Skeletal muscle tissue (tissue), 4 donors: ENCODE measurements around the gene PNPO. TPM values are rescaled to one million over a fixed set of nuclear protein-coding genes. Genes with fewer than 3 reads are reported as not detected.
"Not testable (repeated sequence)": the region's sequence is repeated elsewhere in the genome, so short reads cannot be mapped to it uniquely, and the experiment has no call there.

Source experiments
- H3K27ac ChIP-seq: one replicate; pipeline ENCODE4 v1.7.0; 2013; ENCODE audit warnings: mild to moderate bottlenecking, low read depth, low read length, inconsistent platforms
- H3K27me3 ChIP-seq, 3 donors: one replicate each; pipeline ENCODE4 v1.7.0; 2013; ENCODE audit warnings: low read length in 3 of 3; ENCODE audit not compliant: control insufficient read depth in 3 of 3, insufficient read depth in 3 of 3
- H3K36me3 ChIP-seq, 3 donors: one replicate each; pipeline ENCODE4 v1.7.0; 2013; ENCODE audit warnings: low read length in 3 of 3; ENCODE audit not compliant: control insufficient read depth in 3 of 3, insufficient read depth in 3 of 3
- H3K4me1 ChIP-seq, 3 donors: one replicate each; pipeline ENCODE4 v1.7.0; 2013; ENCODE audit warnings: low read length in 3 of 3, mild to moderate bottlenecking in 3 of 3; ENCODE audit not compliant: control insufficient read depth in 3 of 3, insufficient read depth in 3 of 3
- H3K4me3 ChIP-seq, 3 donors: one replicate each; pipeline ENCODE4 v1.7.0; 2013; ENCODE audit warnings: low read length in 3 of 3
- H3K9ac ChIP-seq, 3 donors: one replicate each; pipeline ENCODE4 v1.7.0; 2013; ENCODE audit warnings: low read length in 3 of 3, mild to moderate bottlenecking in 3 of 3, moderate library complexity in 2 of 3, low read depth in 1 of 3
- H3K9me3 ChIP-seq, 3 donors: one replicate each; pipeline ENCODE4 v1.7.0; 2013; ENCODE audit warnings: low read length in 3 of 3; ENCODE audit not compliant: control insufficient read depth in 3 of 3
- total RNA-seq: library from RNA; depleted of rRNA; stranded (reverse); fragments of >200 nt; gene quantifications from one replicate; pipeline ENCODE4 v1.2.3, GENCODE V29; 2014
- donor health status: Osteomylitis.

PNPO gene
- total RNA-seq, 1 donor from 2014 or later, result 12.0 TPM

DNA sequence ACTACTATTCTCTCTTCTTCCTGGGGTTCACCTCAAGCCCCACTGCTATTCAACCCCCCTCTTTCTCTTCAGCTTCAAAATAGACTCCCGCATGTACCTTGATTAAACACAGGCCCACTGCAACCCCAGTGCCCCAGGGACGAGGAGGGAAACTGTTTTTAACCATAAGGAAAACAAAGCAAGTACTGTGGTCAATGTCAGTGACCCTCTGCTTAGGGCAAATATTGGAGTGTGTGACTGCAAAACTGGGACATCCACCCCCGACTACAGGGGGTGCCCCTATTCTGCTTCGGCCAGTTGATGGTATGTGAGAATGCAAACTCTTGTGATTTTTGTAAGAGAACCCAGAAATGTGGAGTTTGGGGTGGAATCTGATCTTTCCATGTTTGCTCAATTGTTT is 9.5 kb upstream of the PNPO start:
- H3K4me1 ChIP-seq, result peaks cover 4 to 6% (median 4%) of the 10 kb centered on the region in 3 donors
- H3K27ac ChIP-seq, result no peak overlapping the region
- peaks cover 22 to 27% (median 26%) of the 10 kb centered on the region in 3 donors for H3K36me3 ChIP-seq
- H3K27me3 ChIP-seq, result no peaks in the 10 kb centered on the region
- no peaks in the 10 kb centered on the region for H3K9me3 ChIP-seq
- H3K9ac ChIP-seq, result no peak overlapping the region
- no peak overlapping the region for H3K4me3 ChIP-seq

DNA sequence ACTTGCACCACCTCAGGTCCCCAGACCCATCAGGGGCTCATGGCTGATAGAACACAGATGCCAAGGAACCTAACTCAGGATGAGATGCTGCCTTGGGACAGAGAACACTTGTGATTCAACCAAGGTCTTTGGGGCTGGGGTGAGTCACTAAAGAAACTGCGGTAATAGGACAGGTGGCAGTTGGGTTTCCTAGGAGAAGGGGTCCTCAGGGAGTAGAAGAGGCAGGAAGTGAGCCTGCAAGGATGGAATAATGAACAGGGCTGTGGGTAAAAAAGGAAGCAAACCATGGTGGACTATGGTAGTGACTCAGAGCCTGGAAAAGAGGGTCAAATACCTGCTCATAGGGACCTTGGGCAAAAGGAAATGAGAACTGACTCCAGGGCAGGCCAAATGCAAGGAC is 6.5 kb upstream of the PNPO start:
- peaks cover 0 to 2% (median 0%) of the 10 kb centered on the region in 3 donors for H3K4me1 ChIP-seq

DNA sequence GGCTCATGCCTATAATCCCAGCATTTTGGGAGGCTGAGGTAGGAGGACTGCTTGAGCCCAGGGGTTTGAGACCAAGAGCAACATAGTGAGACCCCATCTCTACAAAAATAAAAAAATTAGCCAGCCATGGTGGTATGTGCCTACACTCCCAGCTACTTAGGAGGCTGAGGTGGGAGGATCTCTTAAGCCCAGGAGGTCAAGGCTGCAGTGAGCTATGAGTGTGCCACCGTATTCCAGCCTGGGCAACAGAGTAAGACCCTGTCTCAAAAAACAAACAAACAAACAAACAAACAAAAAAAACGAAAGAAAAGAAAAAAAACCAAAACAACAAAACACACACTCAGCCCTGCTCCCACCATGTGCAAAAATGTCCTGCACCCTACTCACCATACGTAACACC is 5.9 kb upstream of the PNPO start:
- not testable (repeated sequence) for H3K27me3 ChIP-seq, H3K4me3 ChIP-seq, H3K9me3 ChIP-seq, H3K27ac ChIP-seq, H3K36me3 ChIP-seq, H3K4me1 ChIP-seq, H3K9ac ChIP-seq

More for the DNA sequence above, 6.5 kb upstream of the PNPO start:
- Histone ChIP-seq H3K9ac (no peak overlapping the region), H3K9me3 (no peaks in the 10 kb centered on the region), H3K36me3 (peaks cover 2 to 10% (median 9%) of the 10 kb centered on the region in 3 donors), H3K27ac (no peak overlapping the region), H3K27me3 (no peaks in the 10 kb centered on the region), H3K4me3 (no peak overlapping the region)

DNA sequence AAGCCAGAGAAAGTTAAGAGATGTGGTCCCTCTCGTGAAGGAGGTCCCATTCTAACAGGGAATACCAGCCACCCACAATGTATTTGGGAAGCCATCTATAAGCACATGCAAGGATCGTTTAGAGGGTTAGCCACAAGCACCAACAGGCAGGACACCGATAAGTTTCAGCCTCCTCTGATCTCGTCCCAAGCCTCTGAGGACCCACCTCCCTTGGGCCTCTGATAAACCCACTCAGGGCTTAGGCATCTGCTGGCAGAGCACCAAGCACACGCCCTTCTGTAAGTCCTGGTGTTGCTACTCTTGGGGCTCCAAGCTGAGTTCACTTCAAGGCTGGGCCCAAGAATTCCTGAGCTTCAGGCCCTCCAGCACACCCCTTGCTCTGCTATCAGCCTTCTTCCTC is 5.4 kb upstream of the PNPO start:
- Histone ChIP-seq H3K4me3 (no peak overlapping the region), H3K27me3 (no peaks in the 10 kb centered on the region), H3K9ac (no peak overlapping the region), H3K36me3 (peaks cover 0 to 3% (median 2%) of the 10 kb centered on the region in 3 donors), H3K4me1 (peaks cover 3 to 10% (median 3%) of the 10 kb centered on the region in 3 donors), H3K9me3 (no peaks in the 10 kb centered on the region), H3K27ac (no peak overlapping the region)

DNA sequence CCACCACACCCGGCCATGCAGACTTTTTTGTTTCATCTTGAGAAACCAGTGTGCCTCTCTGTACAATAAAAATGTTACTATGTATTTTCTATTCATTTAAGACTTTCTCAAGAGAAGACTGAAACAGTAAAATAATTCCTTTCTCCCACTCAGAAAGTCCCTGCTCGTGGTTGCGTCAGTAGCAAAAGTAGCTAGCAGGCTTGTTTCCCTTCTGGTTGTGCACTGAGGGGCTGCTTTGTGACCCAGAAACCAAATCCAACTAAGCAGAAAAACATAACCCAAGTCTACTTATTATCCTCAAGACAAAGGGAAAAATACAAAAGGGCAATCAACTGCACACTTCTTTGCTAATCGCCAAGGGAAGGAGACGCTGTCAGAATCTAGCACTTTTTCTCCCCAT is 3.4 kb upstream of the PNPO start:
- H3K9me3 ChIP-seq, result no peaks in the 10 kb centered on the region
- no peak overlapping the region for H3K9ac ChIP-seq
- H3K27me3 ChIP-seq, result no peaks in the 10 kb centered on the region
- H3K36me3 ChIP-seq, result peaks cover 0 to 1% (median under 1%) of the 10 kb centered on the region in 3 donors
- H3K4me3 ChIP-seq, result no peak overlapping the region
- peaks cover 13 to 23% (median 14%) of the 10 kb centered on the region in 3 donors for H3K4me1 ChIP-seq
- H3K27ac ChIP-seq, result no peak overlapping the region

DNA sequence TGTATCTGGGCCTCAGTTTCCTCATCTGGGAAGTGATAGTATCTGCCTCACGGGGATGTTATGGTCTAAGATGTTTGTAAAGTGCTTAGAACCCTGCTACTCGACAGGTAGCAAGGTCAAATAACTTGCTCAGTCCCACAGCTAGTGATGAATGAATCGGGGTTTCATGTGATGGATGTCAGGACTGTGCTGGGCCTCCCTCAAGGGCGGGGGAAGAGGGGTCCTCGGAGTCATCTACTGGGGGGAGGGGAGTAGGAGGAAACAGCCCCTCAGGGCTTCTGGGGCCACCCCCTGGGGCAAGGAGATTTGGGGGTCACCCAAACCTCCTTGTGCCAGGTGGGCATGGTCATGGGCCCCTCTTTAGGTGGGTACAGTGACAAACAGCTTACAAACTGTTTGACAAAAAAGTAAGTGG is 732 bp downstream of the PNPO start:
- Histone ChIP-seq H3K36me3 (peaks cover 13 to 29% (median 16%) of the 10 kb centered on the region in 3 donors), H3K9me3 (no peaks in the 10 kb centered on the region), H3K27me3 (no peaks in the 10 kb centered on the region), H3K9ac (peak overlapping the region; percentile 86 to 94 (median 86)), H3K4me3 (peak overlapping the region; percentile 87 to 94 (median 90)), H3K27ac (peak overlapping the region; percentile 85), H3K4me1 (peaks cover 14 to 40% (median 20%) of the 10 kb centered on the region in 3 donors)

DNA sequence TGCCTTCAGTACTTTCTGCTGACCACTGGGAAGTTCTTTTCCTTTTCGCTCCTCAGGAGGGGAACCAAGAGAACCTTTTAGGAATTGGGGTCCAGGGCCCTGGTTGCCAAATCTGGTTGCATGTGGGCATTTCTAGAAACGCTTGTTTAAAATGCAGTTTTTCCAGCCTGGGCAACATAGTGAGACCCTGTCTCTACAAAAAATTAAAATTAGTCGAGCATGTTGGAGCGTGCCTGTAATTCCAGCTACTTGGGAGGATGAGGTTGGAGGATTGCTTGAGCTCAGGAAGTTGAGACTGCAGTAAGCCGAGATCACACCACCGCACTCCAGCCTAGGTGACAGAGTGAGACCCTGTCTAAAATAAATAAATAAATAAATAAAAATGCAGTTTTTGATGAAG is 1.2 kb downstream of the PNPO start:
- Histone ChIP-seq H3K27ac (peak overlapping the region; percentile 85), H3K9me3 (no peaks in the 10 kb centered on the region), H3K27me3 (no peaks in the 10 kb centered on the region), H3K36me3 (peaks cover 13 to 29% (median 16%) of the 10 kb centered on the region in 3 donors), H3K9ac (peak overlapping the region in 2 of 3 donors; percentile 86 to 94), H3K4me1 (peaks cover 14 to 40% (median 20%) of the 10 kb centered on the region in 3 donors), H3K4me3 (peak overlapping the region; percentile 87 to 94 (median 90))

DNA sequence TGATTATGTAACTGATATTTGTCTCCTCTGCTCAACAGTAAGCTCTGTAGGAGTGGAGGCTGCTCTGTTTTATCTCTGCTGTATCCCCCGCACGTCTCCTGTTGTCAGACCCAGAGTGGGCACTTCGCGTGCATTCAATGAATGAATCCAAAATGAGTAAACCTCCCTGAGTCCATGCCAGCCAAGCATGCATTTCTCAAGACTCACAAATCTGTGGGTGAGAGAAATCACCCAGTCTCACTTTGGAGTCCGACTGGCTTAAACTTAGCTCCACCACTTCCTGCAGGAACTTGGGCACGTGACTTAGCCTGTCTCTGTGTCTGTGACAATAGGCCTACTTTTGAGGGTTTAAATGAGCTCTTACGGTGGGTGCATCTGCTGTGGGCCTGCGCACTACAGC is 3.7 kb downstream of the PNPO start:
- Histone ChIP-seq H3K9me3 (no peaks in the 10 kb centered on the region), H3K4me1 (peaks cover 30 to 54% (median 36%) of the 10 kb centered on the region in 3 donors), H3K4me3 (no peak overlapping the region), H3K27ac (no peak overlapping the region), H3K9ac (peak overlapping the region in 1 of 3 donors; percentile 3), H3K36me3 (peaks cover 13 to 29% (median 16%) of the 10 kb centered on the region in 3 donors), H3K27me3 (no peaks in the 10 kb centered on the region)

DNA sequence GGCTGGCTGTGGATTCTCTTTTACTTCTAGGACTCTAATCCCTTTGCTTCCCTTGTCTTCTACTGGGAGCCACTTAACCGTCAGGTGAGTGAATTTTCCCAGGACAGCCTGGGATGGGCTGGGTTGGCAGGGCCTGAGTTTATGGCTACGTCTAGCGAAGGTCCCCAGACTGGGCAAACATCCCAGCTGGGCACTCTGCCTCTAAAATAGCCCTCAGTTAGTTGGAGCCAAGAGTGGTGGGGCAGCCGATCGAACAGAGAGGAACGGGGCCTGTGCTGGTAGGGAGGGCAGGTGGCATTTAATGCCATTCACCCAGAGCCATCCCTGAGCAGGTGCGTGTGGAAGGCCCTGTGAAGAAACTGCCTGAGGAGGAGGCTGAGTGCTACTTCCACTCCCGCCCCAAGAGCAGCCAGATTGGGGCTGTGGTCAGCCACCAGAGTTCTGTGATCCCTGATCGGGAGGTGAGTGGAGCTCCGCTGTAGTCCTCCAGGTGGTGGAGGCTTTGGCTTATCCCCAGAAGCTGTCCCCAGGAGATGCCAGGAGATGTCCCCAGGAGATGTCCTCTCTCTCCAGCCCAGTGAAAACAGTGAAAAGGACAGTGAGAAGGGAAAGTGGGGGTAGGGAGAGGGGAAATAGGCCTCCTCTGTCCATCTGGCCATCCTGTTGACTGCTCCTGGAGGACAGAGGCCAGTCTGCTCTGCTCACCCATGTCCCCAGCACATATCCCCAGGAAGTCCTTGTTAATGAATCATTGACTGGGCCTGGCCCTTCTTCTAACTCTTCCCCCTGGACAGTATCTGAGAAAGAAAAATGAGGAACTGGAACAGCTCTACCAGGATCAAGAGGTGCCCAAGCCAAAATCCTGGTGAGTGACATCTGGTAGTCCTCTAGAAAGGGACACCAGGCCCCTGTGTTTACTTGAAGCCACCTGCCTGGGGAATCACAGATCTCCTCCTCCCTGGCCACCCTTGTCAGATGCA is 4.4 kb downstream of the PNPO start:
- Histone ChIP-seq H3K4me1 (peaks cover 29 to 48% (median 34%) of the 10 kb centered on the region in 3 donors), H3K27ac (peak overlapping the region; percentile 73), H3K27me3 (no peaks in the 10 kb centered on the region), H3K4me3 (no peak overlapping the region), H3K9ac (peak overlapping the region in 2 of 3 donors; percentile 16 to 35), H3K9me3 (no peaks in the 10 kb centered on the region), H3K36me3 (peaks cover 13 to 29% (median 16%) of the 10 kb centered on the region in 3 donors)

DNA sequence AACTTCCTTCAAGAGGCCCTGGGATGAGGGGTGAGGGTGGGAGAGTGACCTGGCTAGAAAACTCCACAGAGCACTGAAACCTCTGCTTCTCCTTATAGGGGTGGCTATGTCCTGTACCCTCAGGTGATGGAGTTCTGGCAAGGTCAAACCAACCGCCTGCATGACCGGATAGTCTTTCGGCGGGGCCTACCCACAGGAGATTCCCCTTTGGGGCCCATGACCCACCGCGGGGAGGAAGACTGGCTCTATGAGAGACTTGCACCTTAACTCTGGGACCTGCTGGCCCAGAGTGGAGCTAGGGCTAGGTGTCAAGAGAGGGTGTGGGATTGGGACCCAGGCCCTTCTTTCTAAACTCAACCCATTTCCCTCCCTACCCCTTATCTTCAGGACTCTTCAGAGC is 5.1 kb downstream of the PNPO start:
- no peak overlapping the region for H3K4me3 ChIP-seq
- no peaks in the 10 kb centered on the region for H3K9me3 ChIP-seq
- peaks cover 25 to 45% (median 31%) of the 10 kb centered on the region in 3 donors for H3K4me1 ChIP-seq
- peaks cover 13 to 29% (median 16%) of the 10 kb centered on the region in 3 donors for H3K36me3 ChIP-seq
- peak overlapping the region; percentile 73 for H3K27ac ChIP-seq
- no peaks in the 10 kb centered on the region for H3K27me3 ChIP-seq
- H3K9ac ChIP-seq, result peak overlapping the region in 2 of 3 donors; percentile 33 to 35
